Measurements from ENCODE around the gene MDH1B.
"Not testable (repeated sequence)": the region's sequence is repeated elsewhere in the genome, so short reads cannot be mapped to it uniquely, and the experiment has no call there.

The MDH1B gene

GRCh38 chr2:206728277-206729199 lies 36.6 kb downstream of the MDH1B start:
- no peaks in the 10 kb centered on the region for H4K20me1 ChIP-seq
- no peak overlapping the region for H3K9ac ChIP-seq
- H3K36me3 ChIP-seq, result no peaks in the 10 kb centered on the region
- no peak for TF ChIP-seq Cebpa-rat (IDR thresholded peaks at IDR 0.05)
- H3K9me3 ChIP-seq, result no peaks in the 10 kb centered on the region
- no peaks in the 10 kb centered on the region for H3K4me1 ChIP-seq
- no peak overlapping the region for H3K4me2 ChIP-seq
- no peak overlapping the region for H3K4me3 ChIP-seq
- no peak overlapping the region for H3K27ac ChIP-seq
- no peaks in the 10 kb centered on the region for H3K27me3 ChIP-seq

- Histone ChIP-seq H3K4me2 (no peak overlapping the region), H3K4me1 (no peaks in the 10 kb centered on the region), H3K27ac (no peak overlapping the region), H3K9me3 (peaks cover 1% of the 10 kb centered on the region; the same call in 1 of the 2 replicates), H3K27me3 (no peaks in the 10 kb centered on the region), H4K20me1 (no peaks in the 10 kb centered on the region), H3K9ac (no peak overlapping the region), H3K36me3 (no peaks in the 10 kb centered on the region), H3K4me3 (no peak overlapping the region)
- no peak for TF ChIP-seq Cebpa-rat (IDR thresholded peaks at IDR 0.05)
Observed at GRCh38 chr2:206727287-206727686, 37.8 kb downstream of the MDH1B start.

- H3K27me3 ChIP-seq, result no peaks in the 10 kb centered on the region
- H3K4me2 ChIP-seq, result no peak overlapping the region
- H3K27ac ChIP-seq, result no peak overlapping the region
- H3K4me3 ChIP-seq, result no peak overlapping the region
- no peaks in the 10 kb centered on the region for H3K36me3 ChIP-seq
- TF ChIP-seq Cebpa-rat (IDR thresholded peaks at IDR 0.05), result no peak
- H3K4me1 ChIP-seq, result no peaks in the 10 kb centered on the region
- no peak overlapping the region for H3K9ac ChIP-seq
- no peaks in the 10 kb centered on the region for H4K20me1 ChIP-seq
- peaks cover 5% of the 10 kb centered on the region; the same call in 1 of the 2 replicates for H3K9me3 ChIP-seq
Observed at GRCh38 chr2:206723288-206723687, 41.8 kb downstream of the MDH1B start.

- Histone ChIP-seq H3K36me3 (no peaks in the 10 kb centered on the region), H3K27ac (no peak overlapping the region), H3K27me3 (no peaks in the 10 kb centered on the region), H3K9ac (no peak overlapping the region), H4K20me1 (no peaks in the 10 kb centered on the region), H3K4me3 (no peak overlapping the region), H3K4me2 (no peak overlapping the region), H3K9me3 (peaks cover 5% of the 10 kb centered on the region; the same call in 1 of the 2 replicates), H3K4me1 (no peaks in the 10 kb centered on the region)
- TF ChIP-seq Cebpa-rat (IDR thresholded peaks at IDR 0.05), result no peak
Observed at GRCh38 chr2:206721256-206721920, 43.7 kb downstream of the MDH1B start.

- no peaks in the 10 kb centered on the region for H3K36me3 ChIP-seq
- no peaks in the 10 kb centered on the region for H4K20me1 ChIP-seq
- TF ChIP-seq Cebpa-rat (IDR thresholded peaks at IDR 0.05), result no peak
- H3K9ac ChIP-seq, result no peak within 1 kb of the TSS
- H3K4me1 ChIP-seq, result no peaks in the 10 kb centered on the region
- no peaks in the 10 kb centered on the region for H3K27me3 ChIP-seq
- no peak within 1 kb of the TSS for H3K4me2 ChIP-seq
- no peak within 1 kb of the TSS for H3K4me3 ChIP-seq
- peaks cover 5% of the 10 kb centered on the region; the same call in 1 of the 2 replicates for H3K9me3 ChIP-seq
- no peak within 1 kb of the TSS for H3K27ac ChIP-seq
Observed at GRCh38 chr2:206718296-206718695, 46.8 kb downstream of the MDH1B start, which contains the start of gene DYTN. DYTN (minus strand) TSS chr2:206718396; CDS start chr2:206718279, 117 bp downstream.

GRCh38 chr2:206716623-206717022 lies 48.5 kb downstream of the MDH1B start:
- no peak overlapping the region for H3K4me2 ChIP-seq
- TF ChIP-seq Cebpa-rat (IDR thresholded peaks at IDR 0.05), result no peak
- no peaks in the 10 kb centered on the region for H3K36me3 ChIP-seq
- H4K20me1 ChIP-seq, result no peaks in the 10 kb centered on the region
- H3K4me3 ChIP-seq, result no peak overlapping the region
- H3K27ac ChIP-seq, result no peak overlapping the region
- H3K9ac ChIP-seq, result no peak overlapping the region
- H3K27me3 ChIP-seq, result no peaks in the 10 kb centered on the region
- H3K9me3 ChIP-seq, result no peaks in the 10 kb centered on the region
- H3K4me1 ChIP-seq, result no peaks in the 10 kb centered on the region

GRCh38 chr2:206715183-206715582 lies 49.9 kb downstream of the MDH1B start:
- H3K27me3 ChIP-seq, H3K27ac ChIP-seq, H3K4me3 ChIP-seq, H3K36me3 ChIP-seq, H4K20me1 ChIP-seq, H3K4me2 ChIP-seq, H3K4me1 ChIP-seq, H3K9me3 ChIP-seq, H3K9ac ChIP-seq: not testable (repeated sequence)

- no peak overlapping the region for H3K9ac ChIP-seq
- TF ChIP-seq Cebpa-rat (IDR thresholded peaks at IDR 0.05), result no peak
- no peaks in the 10 kb centered on the region for H3K27me3 ChIP-seq
- H3K4me1 ChIP-seq, result no peaks in the 10 kb centered on the region
- no peak overlapping the region for H3K27ac ChIP-seq
- no peaks in the 10 kb centered on the region for H3K36me3 ChIP-seq
- no peaks in the 10 kb centered on the region for H3K9me3 ChIP-seq
- H3K4me2 ChIP-seq, result no peak overlapping the region
- no peak overlapping the region for H3K4me3 ChIP-seq
- no peaks in the 10 kb centered on the region for H4K20me1 ChIP-seq
Observed at GRCh38 chr2:206713746-206714145, 51.4 kb downstream of the MDH1B start.

- no peaks in the 10 kb centered on the region for H3K9me3 ChIP-seq
- no peak overlapping the region for H3K27ac ChIP-seq
- H3K4me1 ChIP-seq, result no peaks in the 10 kb centered on the region
- H3K4me2 ChIP-seq, result no peak overlapping the region
- no peak for TF ChIP-seq Cebpa-rat (IDR thresholded peaks at IDR 0.05)
- no peaks in the 10 kb centered on the region for H3K27me3 ChIP-seq
- H3K9ac ChIP-seq, result no peak overlapping the region
- no peak overlapping the region for H3K4me3 ChIP-seq
- H3K36me3 ChIP-seq, result no peaks in the 10 kb centered on the region
- no peaks in the 10 kb centered on the region for H4K20me1 ChIP-seq
Observed at GRCh38 chr2:206708286-206708685, 56.8 kb downstream of the MDH1B start.

GRCh38 chr2:206707164-206707701 lies 57.9 kb downstream of the MDH1B start:
- no peak for TF ChIP-seq Cebpa-rat (IDR thresholded peaks at IDR 0.05)
- H3K9ac ChIP-seq, result no peak overlapping the region
- no peaks in the 10 kb centered on the region for H4K20me1 ChIP-seq
- no peaks in the 10 kb centered on the region for H3K4me1 ChIP-seq
- no peak overlapping the region for H3K27ac ChIP-seq
- no peaks in the 10 kb centered on the region for H3K36me3 ChIP-seq
- H3K9me3 ChIP-seq, result no peaks in the 10 kb centered on the region
- no peak overlapping the region for H3K4me2 ChIP-seq
- H3K27me3 ChIP-seq, result no peaks in the 10 kb centered on the region
- H3K4me3 ChIP-seq, result no peak overlapping the region
